ENCODE data around the gene ZPR1.
"Not testable (repeated sequence)": the region's sequence is repeated elsewhere in the genome, so short reads cannot be mapped to it uniquely, and the experiment has no call there.

Gene ZPR1

GRCh38 chr11:116823031-116823843 is 35.4 kb upstream of the ZPR1 start, which contains the start of gene APOA4:
Gene APOA4, minus strand, starts transcription at chr11:116823304. Its CDS starts 113 bp downstream, at chr11:116823191.
- no peak for DNase-seq

GRCh38 chr11:116822575-116822974 is 34.8 kb upstream of the ZPR1 start:
- no peak for DNase-seq

GRCh38 chr11:116821050-116821918 is 33.5 kb upstream of the ZPR1 start:
- DNase-seq = no peak

DNA sequence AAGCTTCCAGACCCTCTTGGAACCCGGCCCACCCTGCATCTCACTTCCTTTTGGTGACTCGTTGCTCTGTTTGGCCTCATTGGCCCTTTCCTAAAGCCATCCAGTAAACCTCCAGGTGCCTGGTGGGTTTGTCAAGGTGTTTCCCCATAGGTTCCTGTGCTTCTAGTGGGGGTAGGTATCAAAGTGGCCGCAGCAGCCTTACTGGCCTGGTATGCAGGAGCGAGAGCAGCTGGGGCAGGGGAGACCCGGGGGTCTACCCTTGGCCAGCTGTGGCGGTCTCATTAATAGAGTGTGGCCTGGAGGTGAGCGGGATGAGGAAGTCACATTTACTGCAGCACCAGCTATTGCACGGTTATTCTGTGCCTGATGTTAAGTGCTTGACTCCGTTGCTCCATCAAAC is 31.2 kb upstream of the ZPR1 start:
- no peak for DNase-seq

GRCh38 chr11:116814502-116814901 is 26.7 kb upstream of the ZPR1 start:
- DNase-seq = no peak

- DNase-seq = no peak
These were observed 26.1 kb upstream of the ZPR1 start for GRCh38 chr11:116813781-116814471.

- DNase-seq = no peak
These were observed 25.3 kb upstream of the ZPR1 start for GRCh38 chr11:116813170-116813569.

DNA sequence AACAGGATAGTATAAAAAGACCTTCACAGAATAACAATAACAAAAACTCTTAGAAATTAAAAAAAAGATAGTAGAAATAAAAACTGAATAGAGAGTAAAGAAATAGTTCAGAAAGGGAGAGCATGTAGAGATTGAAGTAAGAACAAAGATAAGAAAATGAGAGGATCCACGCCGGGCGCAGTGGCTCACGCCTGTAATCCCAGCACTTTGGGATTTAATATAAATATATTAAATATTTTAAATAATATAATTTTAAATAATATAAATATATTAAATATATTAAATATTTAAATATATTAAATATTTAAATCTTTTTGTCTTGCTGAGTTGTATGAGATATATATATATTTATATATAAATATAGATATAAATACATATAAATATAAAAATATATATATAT is 24.3 kb upstream of the ZPR1 start:
- no peak for DNase-seq

DNA sequence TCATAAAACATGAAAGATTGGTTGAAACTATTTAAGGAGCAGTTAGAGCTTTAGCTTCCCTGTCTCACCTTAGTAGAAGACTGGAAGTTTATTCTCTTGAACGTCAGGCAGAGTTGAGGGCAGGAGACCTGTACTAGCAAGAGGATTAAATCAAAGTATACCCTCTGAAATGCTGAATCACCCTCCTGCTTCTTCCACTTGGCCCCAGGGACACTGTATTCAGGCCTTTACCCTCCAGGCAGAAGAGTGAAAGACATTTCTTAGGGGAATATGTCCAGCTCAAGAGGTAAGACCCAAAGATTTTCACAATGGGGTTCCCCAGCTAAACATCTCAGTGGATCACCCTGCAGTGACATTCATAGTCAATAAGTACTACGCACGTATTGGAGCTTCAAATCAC is 23.4 kb upstream of the ZPR1 start:
- DNase-seq = no peak

GRCh38 chr11:116808262-116809175 is 20.7 kb upstream of the ZPR1 start:
- no peak for DNase-seq

DNA sequence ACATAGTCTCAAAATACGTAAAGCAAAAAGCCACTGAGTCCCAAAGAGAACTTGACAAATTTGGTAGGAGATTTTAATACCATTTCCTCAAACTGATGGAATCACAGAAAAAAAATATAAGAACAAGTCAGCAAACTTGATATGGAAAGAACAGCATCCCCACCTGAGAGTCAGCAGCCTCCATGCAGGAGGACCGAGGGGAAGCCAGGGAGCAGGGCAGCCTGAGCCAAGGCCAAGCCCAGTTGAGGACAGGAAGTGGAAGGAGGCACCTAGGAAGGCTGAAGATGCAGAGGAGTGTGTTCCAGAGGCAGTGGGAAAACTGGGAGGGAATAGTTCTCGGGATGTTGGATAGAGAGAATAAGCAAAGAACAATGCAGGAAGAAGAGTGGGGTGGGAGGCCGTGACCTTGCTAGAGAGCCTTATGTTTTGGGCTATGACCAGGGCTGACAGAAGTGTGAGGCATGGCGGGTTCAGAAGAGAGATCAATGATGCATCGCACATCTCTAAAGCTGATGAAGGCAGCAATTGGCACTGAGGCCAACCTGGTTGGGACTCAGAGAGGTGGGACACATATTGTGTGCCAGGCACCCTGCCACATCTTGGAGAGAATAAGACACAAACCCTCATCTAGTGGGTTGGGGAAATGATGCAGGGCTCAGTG is 19.9 kb upstream of the ZPR1 start:
- DNase-seq = no peak

DNA sequence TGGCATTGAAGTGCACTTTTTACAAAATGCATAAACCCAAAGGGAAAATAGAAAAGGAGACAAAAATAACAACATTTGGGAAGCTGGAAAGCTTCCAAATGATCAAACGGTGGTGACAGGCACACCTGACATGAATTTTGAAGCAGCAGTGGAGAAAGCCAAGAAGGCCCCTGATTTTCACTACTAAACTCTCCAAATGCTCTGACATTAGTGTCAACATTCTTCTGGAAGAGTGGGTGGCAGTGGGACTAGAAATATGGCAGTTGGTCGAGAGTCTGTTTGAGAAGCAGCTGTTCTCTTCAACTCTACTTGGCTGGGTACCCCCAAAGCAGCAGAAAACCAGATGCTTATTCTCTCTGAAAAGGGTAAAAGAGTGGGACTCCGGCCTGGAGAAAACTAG is 16.2 kb upstream of the ZPR1 start:
- no peak for DNase-seq

DNA sequence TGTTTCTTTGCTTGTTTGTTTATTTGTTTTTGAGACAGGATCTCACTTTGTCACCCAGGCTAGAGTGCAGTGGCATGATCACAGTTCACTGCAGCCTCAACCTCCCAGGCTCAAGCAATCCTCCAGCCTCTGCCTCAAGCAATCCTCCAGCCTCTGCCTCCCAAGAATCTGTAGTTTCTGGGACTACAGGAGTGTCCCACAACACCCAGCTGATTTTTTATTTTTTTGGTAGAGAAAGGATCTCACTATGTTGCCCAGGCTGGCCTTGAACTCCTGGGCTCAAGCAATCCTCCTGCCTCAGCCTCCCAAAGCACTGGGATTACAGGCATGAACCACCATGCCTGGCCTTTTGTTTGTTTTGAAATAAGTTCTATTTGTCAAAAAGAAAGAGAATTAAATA is 13.8 kb upstream of the ZPR1 start:
- not testable (repeated sequence) for DNase-seq

DNA sequence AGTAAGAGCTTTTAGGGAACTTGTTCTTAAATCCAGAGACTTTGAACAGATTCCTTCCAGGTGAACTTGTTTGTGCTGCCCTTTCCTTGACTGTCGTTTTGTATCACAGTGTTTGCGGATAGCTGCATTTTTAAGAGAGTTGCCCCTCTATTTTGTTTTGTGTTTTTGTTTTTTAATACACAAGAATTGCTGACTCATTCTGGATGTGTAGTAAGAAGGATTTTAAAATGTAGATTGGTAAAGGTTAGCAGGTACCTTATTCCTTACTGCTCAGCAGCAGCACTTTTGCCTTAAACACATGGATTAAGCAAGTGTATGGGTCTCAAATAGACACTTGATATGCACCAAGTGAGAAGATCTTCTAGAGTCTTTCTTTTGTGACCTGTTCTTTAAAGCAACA is 12.8 kb upstream of the ZPR1 start:
- DNase-seq = no peak

DNA sequence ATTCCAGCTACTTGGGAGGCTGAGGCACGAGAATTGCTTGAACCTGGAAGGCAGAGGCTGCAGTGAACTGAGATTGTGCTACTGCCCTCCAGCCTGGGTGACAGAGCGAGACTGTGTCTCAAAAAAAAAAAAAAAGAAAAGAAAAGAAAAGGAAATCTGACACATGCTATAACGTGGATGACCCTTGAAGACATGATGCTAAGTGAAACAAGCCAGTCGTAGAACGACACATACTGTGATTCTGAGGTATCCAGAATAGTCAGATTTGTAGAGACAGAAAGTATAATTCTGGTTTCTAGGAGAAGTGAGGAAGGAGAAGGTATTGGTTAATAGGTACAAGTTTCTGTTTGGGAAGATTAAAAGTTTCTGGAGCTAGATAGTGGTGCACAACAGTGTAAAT is 10.5 kb upstream of the ZPR1 start:
- DNase-seq = no peak

DNA sequence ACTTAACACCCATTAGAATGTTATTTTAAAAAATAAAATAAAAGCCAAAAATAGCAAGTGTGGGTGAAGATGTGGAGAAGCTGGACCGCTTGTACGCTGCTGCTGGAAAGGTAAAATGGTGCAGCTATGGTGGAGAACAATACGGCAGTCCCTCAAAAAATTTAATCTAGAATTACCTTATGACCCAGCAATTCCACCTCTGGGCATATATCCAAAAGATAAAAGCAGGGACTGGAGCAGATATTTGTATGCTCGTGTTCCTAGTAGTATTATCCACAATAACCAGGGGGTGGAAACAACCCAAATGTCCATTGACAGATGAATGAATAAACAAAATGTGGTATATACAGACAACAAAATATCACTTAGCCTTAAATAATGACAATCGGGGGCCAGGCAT is 10.0 kb upstream of the ZPR1 start:
- no peak for DNase-seq

DNA sequence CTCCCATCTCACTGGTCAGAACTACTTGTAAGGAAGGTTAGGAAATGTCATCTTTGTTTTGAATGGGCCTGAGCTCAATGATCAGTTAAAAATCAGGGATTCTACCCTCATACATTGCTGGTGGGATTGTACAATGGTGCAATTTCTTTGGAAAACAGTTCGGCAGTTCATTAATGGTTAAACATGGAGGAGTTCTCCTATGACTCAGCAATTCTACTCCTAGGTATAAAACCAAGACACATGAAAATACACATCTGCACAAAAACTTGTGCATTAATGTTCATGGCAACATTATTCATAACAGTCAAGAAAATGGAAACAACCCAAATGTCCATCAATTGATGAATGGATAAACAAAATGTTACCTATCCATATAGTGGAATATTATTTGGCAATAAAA is 8.7 kb upstream of the ZPR1 start:
- DNase-seq = no peak

GRCh38 chr11:116794851-116795250 is 7.0 kb upstream of the ZPR1 start:
- no peak for DNase-seq

DNA sequence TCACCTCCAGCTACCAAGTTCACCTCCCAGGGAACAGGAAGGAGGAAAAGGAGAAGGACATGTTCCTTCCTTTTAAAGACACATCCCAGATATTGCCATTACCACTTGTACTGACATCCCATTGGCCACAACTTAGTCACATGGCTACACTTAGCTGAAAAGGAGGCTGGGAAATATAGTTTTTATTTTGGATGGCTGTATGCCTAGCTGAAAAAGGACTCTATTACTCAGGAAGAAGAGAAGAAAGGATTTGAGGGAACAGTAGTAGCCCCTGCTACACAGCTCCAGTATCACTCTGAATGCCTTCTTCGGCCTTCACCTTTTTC is 5.9 kb upstream of the ZPR1 start:
- DNase-seq = peak; percentile 23

DNA sequence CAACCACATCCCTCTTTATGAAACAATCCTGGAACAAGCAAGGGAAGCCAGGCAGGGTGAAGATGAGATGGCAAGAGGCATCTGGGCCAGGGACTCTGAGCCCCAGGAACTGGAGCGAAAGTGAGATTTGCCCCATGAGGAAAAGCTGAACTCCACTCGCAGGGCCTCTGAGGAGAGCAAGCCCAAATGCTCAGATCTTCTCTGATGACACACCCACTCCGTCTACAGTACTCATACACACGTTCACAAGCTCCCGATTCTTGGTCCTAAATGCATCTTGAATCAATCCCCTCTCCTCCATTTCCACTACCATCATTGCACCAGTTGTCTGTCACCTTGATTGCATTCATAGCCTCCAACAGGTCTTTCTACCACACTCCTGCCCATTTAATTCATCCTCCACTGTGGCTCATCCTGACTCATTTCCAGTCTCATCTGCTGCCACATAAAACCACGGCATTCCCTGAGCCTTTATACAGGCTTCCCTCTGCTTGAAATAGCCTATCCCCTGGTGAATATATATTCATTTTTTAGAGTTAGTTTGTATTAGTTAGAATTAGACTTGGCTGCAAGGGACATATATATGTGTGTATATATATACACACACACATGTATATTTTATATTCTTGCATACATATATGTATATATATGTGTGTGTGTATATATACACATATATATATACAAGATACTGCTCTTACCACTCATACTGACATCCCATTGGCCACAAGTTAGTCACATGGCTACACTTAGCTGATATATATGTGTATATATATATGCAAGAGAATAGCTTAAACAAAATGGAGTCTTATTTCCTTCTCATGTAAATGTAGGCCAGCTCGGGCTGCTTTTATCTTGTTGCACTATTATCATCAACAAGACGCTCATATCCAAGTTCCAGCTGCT is 5.3 kb upstream of the ZPR1 start:
- DNase-seq = peak; percentile 73

All from fibroblast of skin of scalp (primary cell).